Stimulated activated CD8-positive, alpha-beta memory T cell treated with anti-CD3 and anti-CD28 coated beads, Interleukin-12 subunit alpha, Interleukin-12 subunit beta, amount 100 ng/mL, for 24 hours (primary cell): ENCODE data around the gene TMEM184A.
"Not testable (repeated sequence)": the region's sequence is repeated elsewhere in the genome, so short reads cannot be mapped to it uniquely, and the experiment has no call there.

ENCODE experiments used
- DNase-seq: peaks from one replicate; pipeline ENCODE4 v3.0.0-alpha.2; 2020; ENCODE audit errors: extremely low read depth

The TMEM184A gene

GRCh38 chr7:1590476-1590875, 34.5 kb upstream of the TMEM184A start:
- no peak for DNase-seq

- no peak for DNase-seq
Observed at GRCh38 chr7:1588978-1589377, 33.0 kb upstream of the TMEM184A start.

GRCh38 chr7:1587738-1588137, 31.7 kb upstream of the TMEM184A start:
- DNase-seq, result no peak

- no peak for DNase-seq
Observed at GRCh38 chr7:1586827-1587705, 31.1 kb upstream of the TMEM184A start.

DNA sequence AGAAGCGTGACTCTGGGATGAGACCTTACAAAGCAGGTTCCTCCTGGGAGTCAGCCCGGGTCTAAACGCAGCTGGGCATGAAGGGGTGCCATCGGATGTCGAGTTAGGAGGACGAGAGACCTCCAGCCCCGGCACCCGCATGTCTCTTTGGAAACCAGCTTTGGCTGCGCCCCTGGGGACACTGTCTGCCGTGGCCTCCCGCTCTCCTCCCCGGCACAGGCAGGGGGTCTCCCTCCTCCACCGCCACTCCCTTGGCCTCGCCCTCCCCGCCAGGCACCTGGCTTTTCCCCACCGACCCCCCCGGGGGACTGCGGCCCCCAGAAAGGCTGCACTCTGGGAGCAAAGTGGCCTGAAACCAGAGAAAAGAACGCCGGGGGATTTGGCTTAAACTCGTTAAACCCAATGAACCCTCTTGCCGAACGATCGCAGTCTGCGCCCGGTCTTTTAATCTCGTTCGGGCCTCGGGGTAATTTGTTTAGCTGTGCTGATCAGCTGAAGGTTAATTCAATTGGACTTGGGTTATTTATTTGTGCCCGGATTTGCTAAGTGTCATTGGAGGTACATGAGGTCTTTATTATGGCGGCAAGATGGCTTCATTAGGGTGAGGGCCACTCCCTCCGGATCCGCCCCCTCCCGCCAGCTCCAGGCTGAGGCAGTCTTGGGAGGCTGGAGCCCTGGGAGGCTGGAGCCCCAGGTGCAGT, 30.3 kb upstream of the TMEM184A start:
- DNase-seq, result no peak

DNA sequence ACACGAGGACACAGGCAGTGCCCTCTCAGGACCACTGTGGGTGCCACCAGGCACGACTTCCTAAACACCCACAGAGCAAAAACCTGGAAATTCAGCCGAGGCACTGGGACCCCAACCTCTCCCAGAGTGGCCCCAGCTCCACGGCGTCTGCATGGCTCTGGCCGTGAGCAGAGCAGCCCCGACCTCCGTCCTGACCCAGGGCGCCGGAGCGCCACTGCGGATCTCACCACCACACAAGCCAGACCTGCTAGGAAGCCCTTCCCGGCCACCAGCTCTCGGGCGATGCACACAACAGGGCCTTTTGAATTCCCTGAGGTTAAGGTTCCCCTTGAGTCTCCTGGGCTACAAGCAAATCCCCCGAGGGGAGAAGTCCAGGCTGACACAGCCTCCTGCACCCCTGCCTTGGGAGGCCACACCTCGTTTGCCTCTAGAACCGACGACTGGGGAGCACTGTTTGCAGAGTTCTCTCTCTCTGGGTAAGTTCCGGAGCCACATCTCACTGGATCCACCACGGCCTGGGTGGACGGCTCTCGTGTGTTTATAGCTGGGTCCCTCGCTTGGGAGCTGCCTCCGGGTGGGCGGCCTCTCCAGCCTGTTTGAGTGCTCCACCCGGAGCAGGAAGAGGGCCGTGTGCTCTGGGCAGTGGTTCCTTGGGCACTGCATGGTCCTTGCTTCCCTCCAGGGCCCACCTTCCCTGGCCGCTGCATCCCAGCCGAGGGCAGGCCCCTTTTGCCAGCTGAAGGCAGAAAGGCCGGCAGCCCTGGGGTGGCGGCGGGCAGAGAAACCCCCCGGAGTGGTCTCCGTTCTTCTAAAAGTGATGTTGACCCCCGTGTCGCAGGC, 29.4 kb upstream of the TMEM184A start:
- DNase-seq, result no peak

- no peak for DNase-seq
Observed at GRCh38 chr7:1584700-1585099, 28.7 kb upstream of the TMEM184A start.

DNA sequence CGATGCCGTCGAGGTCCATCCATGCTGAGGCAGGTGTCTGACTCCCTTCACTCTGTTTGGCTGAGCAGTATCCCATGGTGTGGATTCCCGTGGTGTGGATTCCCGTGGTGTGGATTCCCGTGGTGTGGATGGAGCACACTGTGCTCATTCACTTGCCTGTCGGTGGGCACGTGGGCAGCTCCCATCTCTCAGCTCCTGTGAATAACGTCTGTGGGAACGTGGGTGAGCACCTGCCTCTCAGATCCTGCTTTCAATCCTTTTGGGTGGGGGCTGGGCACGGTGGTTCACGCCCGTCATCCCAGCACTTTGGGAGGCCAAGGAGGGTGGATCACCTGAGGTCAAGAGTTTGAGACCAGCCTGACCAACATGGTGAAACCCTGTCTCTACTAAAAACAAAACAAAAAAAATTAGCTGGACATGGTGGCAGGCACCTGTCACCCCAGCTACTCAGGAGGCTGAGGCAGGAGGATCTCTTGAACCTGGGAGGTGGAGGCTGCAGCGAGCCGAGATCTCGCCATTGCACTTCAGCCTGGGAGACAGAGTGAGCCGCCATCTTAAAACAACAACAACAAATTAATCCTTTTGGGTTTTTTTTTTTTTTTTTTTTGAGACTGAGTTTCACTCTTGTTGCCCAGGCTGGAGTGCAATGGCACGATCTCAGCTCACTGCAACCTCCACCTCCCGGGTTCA, 27.4 kb upstream of the TMEM184A start:
- not testable (repeated sequence) for DNase-seq

GRCh38 chr7:1580422-1581030, 24.5 kb upstream of the TMEM184A start:
- no peak for DNase-seq

DNA sequence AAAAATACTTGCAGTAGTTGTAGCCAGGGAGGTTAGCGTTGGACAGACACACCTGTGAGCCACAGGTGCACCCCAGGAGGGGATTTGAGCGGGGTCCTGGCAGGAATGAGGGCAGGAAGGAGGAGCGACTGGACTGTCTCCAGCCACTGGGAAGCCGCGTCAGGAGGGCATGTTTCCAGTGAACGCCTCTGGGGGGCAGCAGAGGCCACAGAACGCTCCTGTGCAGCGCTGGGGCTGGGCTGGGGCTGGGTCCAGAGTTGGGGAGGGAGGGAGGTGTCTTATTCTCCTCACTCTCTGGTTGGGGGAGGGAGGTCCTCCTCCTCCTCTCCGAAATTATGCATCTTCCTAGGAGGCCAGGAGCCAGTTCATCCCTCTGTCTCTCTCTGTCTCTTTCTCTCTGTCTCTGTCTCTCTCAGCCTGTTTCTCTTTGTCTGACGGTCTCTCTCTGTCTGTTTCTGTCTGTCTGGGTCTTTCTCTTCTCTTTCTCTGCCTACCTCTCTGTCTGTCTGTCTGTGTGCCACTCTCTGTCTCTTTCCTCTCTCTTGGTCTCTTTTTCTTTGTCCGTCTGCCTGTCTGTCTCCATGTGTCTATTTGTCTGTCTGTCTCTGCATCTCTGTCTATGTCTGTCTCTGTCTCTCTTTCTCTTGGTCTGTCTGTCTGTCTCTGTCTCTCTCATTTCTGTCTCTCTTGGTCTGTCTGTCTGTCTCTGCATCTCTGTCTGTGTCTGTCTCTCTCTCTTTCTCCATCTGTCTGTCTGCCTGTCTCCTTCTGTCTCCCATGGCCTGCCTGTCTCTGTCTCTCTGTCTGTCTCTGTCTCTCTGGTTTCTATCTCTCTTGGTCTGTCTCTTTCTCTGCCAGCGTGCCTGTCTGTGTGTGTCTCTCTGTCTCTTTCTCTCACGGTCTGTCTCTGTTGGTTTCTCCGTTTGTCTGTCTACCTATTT, 23.7 kb upstream of the TMEM184A start:
- no peak for DNase-seq

GRCh38 chr7:1578513-1578912, 22.5 kb upstream of the TMEM184A start:
- DNase-seq, result no peak

GRCh38 chr7:1576521-1577253, 20.7 kb upstream of the TMEM184A start:
- DNase-seq, result no peak

DNA sequence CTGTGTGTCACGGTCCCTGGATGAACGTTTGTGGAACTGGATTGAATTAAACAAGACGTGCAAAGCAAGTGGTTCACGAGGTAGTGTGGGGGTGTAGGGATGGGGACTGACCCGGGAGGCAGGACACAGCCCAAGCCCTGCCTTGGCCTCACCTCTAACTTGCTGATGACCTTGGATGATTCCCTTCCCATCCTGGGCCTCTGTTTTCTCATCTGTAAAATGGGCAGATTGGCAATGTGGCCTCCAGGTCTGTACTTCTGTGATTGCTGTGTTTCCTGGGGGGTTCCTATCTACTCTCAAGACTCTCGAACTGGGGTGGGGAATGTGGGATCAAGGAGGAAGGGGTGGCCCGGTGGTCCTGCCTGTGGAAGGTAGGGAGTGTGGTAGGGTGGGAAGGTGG, 19.8 kb upstream of the TMEM184A start:
- DNase-seq, result no peak

DNA sequence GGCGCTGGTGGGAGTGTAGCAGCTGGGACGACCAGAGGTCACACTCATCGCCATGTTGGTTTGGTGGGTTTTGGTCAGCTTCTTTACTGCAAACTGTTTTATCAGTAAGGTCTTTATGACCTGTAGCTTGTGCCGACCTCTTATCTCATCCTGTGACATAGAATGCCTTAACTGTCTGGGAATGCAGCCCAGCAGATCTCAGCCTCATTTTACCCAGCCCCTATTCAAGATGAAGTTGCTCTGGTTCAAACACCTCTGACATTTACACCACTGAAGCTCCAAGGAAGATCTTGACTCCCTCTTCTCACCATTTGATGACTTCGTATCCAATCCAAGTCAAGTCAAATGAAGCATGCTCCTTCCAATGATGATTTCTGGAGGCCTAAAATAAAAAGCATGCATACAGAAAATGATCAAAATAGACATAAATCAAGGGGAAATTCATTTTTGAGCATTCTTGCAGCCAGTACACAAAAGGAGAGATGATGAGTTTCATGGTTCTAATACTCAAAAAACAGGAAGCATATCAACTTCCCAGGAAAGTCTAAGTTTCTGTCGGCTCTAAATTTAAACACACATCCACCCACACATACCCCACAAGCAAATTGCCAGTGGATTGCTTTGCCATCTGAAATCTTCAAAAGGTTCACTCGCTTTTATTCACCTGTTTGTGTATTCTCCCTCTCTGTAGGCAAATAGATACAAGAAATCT, 16.3 kb upstream of the TMEM184A start:
- DNase-seq, result no peak

DNA sequence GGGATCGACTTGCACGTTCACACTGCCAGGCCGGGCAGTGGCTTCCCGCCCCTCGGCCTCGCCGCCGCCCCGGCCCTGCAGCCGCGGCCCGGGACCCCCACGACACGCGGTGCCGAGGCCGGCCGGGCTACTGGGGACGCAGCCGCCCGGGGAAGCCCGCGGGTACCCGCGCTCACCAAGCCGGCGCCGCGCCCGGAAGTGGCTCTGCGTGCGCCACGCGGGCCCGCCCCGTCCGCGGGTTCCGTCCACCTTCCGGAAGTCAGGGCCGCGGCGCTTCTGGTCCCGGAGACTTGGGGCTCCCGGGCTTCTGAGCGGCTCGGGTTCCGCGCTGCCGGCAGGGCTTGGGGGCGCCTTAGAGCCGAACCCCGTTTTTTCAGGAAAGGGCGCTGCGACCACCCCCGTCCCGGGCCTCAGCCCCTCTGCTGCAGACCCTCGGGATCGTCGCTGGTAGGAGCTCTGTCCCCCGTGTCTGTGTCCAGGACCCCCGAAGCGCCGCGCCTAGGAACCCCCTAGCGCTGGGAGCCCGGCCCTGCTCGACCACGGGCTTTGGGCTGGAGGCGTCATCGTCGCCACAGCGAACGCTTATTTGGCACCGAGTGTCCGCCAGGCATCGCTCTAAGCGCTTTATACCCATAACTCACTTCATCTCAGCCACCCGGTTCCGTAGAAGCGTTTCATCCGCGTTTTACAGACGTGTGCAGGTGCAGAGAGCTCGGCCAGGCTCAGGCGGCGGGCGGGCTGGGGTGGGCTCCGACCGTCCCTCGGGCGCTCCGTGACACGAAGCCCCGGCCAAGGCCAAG, 14.0 kb upstream of the TMEM184A start, which contains the start of gene PSMG3:
TSS of gene PSMG3 (minus strand) at position 200 of the 800 bp plus-strand sequence. CDS start 693 bp downstream, outside the sequence.
- peak; percentile 83 for DNase-seq

- DNase-seq, result no peak
Observed at GRCh38 chr7:1569440-1569832, 13.4 kb upstream of the TMEM184A start.

- no peak for DNase-seq
Observed at GRCh38 chr7:1569016-1569415, 13.0 kb upstream of the TMEM184A start.
